IMR-90 (cell line): Measurements from ENCODE around the gene ZNF764. TPM values are rescaled to one million over a fixed set of nuclear protein-coding genes. Genes with fewer than 3 reads are reported as not detected.

ENCODE experiments used
- ATAC-seq: fragments of 200-7000 bp; cut with Tn5 transposase; 2 replicates; pipeline ENCODE4 v1.9.1; 2020; ENCODE audit warnings: low read depth, mild to moderate bottlenecking, moderate library complexity
- BruUV-seq: library from RNA; stranded (reverse); fragments of 400-500 nt; replicated peaks from 2 replicates; lab custom pipeline; 2021; lab: Mats Ljungman, UMichigan
- CTCF ChIA-PET: fragments of 300-600 bp; formaldehyde crosslinking; extraction: SDS; loops from one replicate; lab custom pipeline; 2021; ENCODE audit warnings: antibody characterized with exemption; lab: Yijun Ruan, JAX
- POLR2A ChIA-PET: fragments of 300-600 bp; sonication (Branson Sonifier 250); formaldehyde crosslinking; loops from one replicate; lab custom pipeline; 2022; ENCODE audit warnings: antibody characterized with exemption; ENCODE audit not compliant: unreplicated experiment; lab: Charles Lee
- DNase-seq: peaks from one replicate; pipeline ENCODE4 v3.0.0; 2013
- H2AFZ ChIP-seq: replicated peaks from 2 replicates; pipeline ENCODE3; 2013; ENCODE audit warnings: low read length, mild to moderate bottlenecking; ENCODE audit not compliant: poor library complexity
- H2AK5ac ChIP-seq: 2 replicates; pipeline ENCODE4 v1.6.1; 2013; ENCODE audit warnings: low read depth, low read length, inconsistent platforms
- H2AK9ac ChIP-seq: replicated peaks from 2 replicates; pipeline ENCODE3; 2013; ENCODE audit warnings: mild to moderate bottlenecking, low read depth, low read length, moderate library complexity; ENCODE audit not compliant: poor library complexity
- H2BK120ac ChIP-seq: 2 replicates; pipeline ENCODE4 v1.6.1; 2013; ENCODE audit warnings: low read depth, low read length, inconsistent platforms
- H2BK15ac ChIP-seq: 3 replicates; pipeline ENCODE4 v1.6.1; 2013; ENCODE audit warnings: low read depth, low read length, inconsistent platforms
- H2BK20ac ChIP-seq: 2 replicates; pipeline ENCODE4 v1.6.1; 2013; ENCODE audit warnings: low read depth, mild to moderate bottlenecking, inconsistent platforms, low read length, moderate library complexity
- H2BK5ac ChIP-seq: 2 replicates; pipeline ENCODE4 v1.6.1; 2013; ENCODE audit warnings: mild to moderate bottlenecking, low read depth, low read length, inconsistent platforms; ENCODE audit not compliant: poor library complexity, severe bottlenecking
- H3K14ac ChIP-seq: replicated peaks from 2 replicates; pipeline ENCODE4 v1.6.1; 2013; ENCODE audit warnings: low read depth, low read length, inconsistent platforms
- H3K18ac ChIP-seq: 2 replicates; pipeline ENCODE4 v1.6.1; 2013; ENCODE audit warnings: low read depth, low read length, control low read depth
- H3K23ac ChIP-seq: 2 replicates; pipeline ENCODE4 v1.6.1; 2013; ENCODE audit warnings: low read depth, low read length, inconsistent platforms
- H3K27ac ChIP-seq: 2 replicates; pipeline ENCODE4 v1.5.1; 2013; ENCODE audit warnings: mild to moderate bottlenecking, control low read depth, low read length; ENCODE audit not compliant: insufficient read depth
- H3K27me3 ChIP-seq: 2 replicates; pipeline ENCODE4 v1.6.1; 2013; ENCODE audit warnings: low read length; ENCODE audit not compliant: control insufficient read depth, insufficient read depth
- H3K36me3 ChIP-seq: 2 replicates; pipeline ENCODE4 v1.6.1; 2013; ENCODE audit warnings: low read length, mixed read lengths; ENCODE audit not compliant: control insufficient read depth, insufficient read depth
- H3K4ac ChIP-seq: 2 replicates; pipeline ENCODE4 v1.6.1; 2013; ENCODE audit warnings: low read depth, low read length, inconsistent platforms
- H3K4me1 ChIP-seq: 2 replicates; pipeline ENCODE4 v1.6.1; 2013; ENCODE audit warnings: low read length, mixed read lengths; ENCODE audit not compliant: control insufficient read depth, insufficient read depth
- H3K4me2 ChIP-seq: 2 replicates; pipeline ENCODE4 v1.6.1; 2013; ENCODE audit warnings: low read depth, mild to moderate bottlenecking, control low read depth, low read length, moderate library complexity
- H3K4me3 ChIP-seq: 2 replicates; pipeline ENCODE4 v1.5.1; 2013; ENCODE audit warnings: low read depth, mild to moderate bottlenecking, control low read depth, low read length, moderate library complexity; ENCODE audit not compliant: insufficient read depth
- H3K56ac ChIP-seq: 2 replicates; pipeline ENCODE4 v1.6.1; 2013; ENCODE audit warnings: low read length, inconsistent platforms; ENCODE audit not compliant: insufficient read depth; ENCODE audit errors: extremely low read depth
- H3K79me1 ChIP-seq, 2 experiments: 2 replicates each; pipeline ENCODE4 v1.6.1; 2013; ENCODE audit warnings: low read length in 2 of 2, inconsistent platforms in 1 of 2, low read depth in 1 of 2
- H3K9ac ChIP-seq: 2 replicates; pipeline ENCODE4 v1.6.1; 2013; ENCODE audit warnings: low read depth, low read length, control low read depth
- H3K9me1 ChIP-seq: 2 replicates; pipeline ENCODE4 v1.6.1; 2013; ENCODE audit warnings: low read length, inconsistent platforms; ENCODE audit not compliant: insufficient read depth
- H3K9me3 ChIP-seq: 2 replicates; pipeline ENCODE4 v1.6.1; 2013; ENCODE audit warnings: low read length; ENCODE audit not compliant: control insufficient read depth, insufficient read depth
- H4K20me1 ChIP-seq: 2 replicates; pipeline ENCODE4 v1.6.1; 2013; ENCODE audit warnings: low read length, inconsistent platforms; ENCODE audit not compliant: insufficient read depth
- H4K5ac ChIP-seq: 2 replicates; pipeline ENCODE4 v1.6.1; 2013; ENCODE audit warnings: mild to moderate bottlenecking, low read depth, low read length, control low read depth
- H4K8ac ChIP-seq, 2 experiments: 2 replicates each; pipeline ENCODE4 v1.6.1; 2013; ENCODE audit warnings: low read depth in 2 of 2, low read length in 2 of 2, control low read depth in 1 of 2, inconsistent platforms in 1 of 2
- H4K91ac ChIP-seq: 2 replicates; pipeline ENCODE4 v1.6.1; 2013; ENCODE audit warnings: low read depth, low read length, inconsistent platforms; ENCODE audit not compliant: insufficient read depth
- BHLHE40 ChIP-seq: fragments of 150-350 bp; IDR thresholded peaks from 2 replicates; pipeline ENCODE4 v1.6.1; 2016; ENCODE audit warnings: mild to moderate bottlenecking, low read depth, low read length
- CEBPB ChIP-seq: IDR thresholded peaks from 2 replicates; pipeline ENCODE4 v1.6.1; 2012; ENCODE audit warnings: low read depth, low read length, improper control_type of control experiment
- CHD1 ChIP-seq: IDR thresholded peaks from 2 replicates; pipeline ENCODE4 v1.6.1; 2012; ENCODE audit warnings: low read depth, low read length, improper control_type of control experiment
- CTCF ChIP-seq: conservative IDR thresholded peaks from 2 replicates; pipeline ENCODE4 v1.5.1; 2012; ENCODE audit warnings: mild to moderate bottlenecking, low read depth, low read length, improper control_type of control experiment
- ELK1 ChIP-seq: fragments of 150-350 bp; IDR thresholded peaks from 2 replicates; pipeline ENCODE4 v1.6.1; 2016; ENCODE audit warnings: low read depth, mild to moderate bottlenecking, low read length, moderate library complexity, borderline replicate concordance
- FOS ChIP-seq: fragments of 150-350 bp; IDR thresholded peaks from 2 replicates; pipeline ENCODE4 v1.6.1; 2016; ENCODE audit warnings: low read depth, low read length
- MAFK ChIP-seq: IDR thresholded peaks from 2 replicates; pipeline ENCODE4 v1.6.1; 2012; ENCODE audit warnings: low read depth, low read length, improper control_type of control experiment
- MAZ ChIP-seq: IDR thresholded peaks from 2 replicates; pipeline ENCODE4 v1.6.1; 2012; ENCODE audit warnings: low read depth, mild to moderate bottlenecking, low read length, improper control_type of control experiment, moderate library complexity, borderline replicate concordance
- MXI1 ChIP-seq: IDR thresholded peaks from 2 replicates; pipeline ENCODE4 v1.6.1; 2012; ENCODE audit warnings: low read depth, mild to moderate bottlenecking, low read length, moderate library complexity, borderline replicate concordance
- NFE2L2 ChIP-seq: fragments of 150-350 bp; IDR thresholded peaks from 2 replicates; pipeline ENCODE4 v1.6.1; 2016; ENCODE audit warnings: low read depth, mild to moderate bottlenecking, low read length
- POLR2A ChIP-seq: IDR thresholded peaks from 2 replicates; pipeline ENCODE4 v1.6.1; 2012; ENCODE audit warnings: mild to moderate bottlenecking, low read depth, low read length
- RAD21 ChIP-seq: IDR thresholded peaks from 2 replicates; pipeline ENCODE4 v1.6.1; 2012; ENCODE audit warnings: low read length, improper control_type of control experiment
- RCOR1 ChIP-seq: IDR thresholded peaks from 2 replicates; pipeline ENCODE4 v1.6.1; 2012; ENCODE audit warnings: mild to moderate bottlenecking, low read length, improper control_type of control experiment; ENCODE audit not compliant: insufficient replicate concordance
- RFX5 ChIP-seq: IDR thresholded peaks from 2 replicates; pipeline ENCODE4 v1.8.0; 2012; ENCODE audit warnings: low read depth, mild to moderate bottlenecking, low read length, moderate library complexity
- SMC3 ChIP-seq: fragments of 150-350 bp; IDR thresholded peaks from 2 replicates; pipeline ENCODE4 v1.6.1; 2016; ENCODE audit warnings: low read depth, mild to moderate bottlenecking, antibody characterized with exemption, low read length, moderate library complexity
- USF2 ChIP-seq: fragments of 150-350 bp; IDR thresholded peaks from 2 replicates; pipeline ENCODE4 v1.6.1; 2017; ENCODE audit warnings: mild to moderate bottlenecking, antibody characterized with exemption, low read length, low read depth
- WGBS, 2 experiments: methylation state at CpG; one replicate each; pipeline versions ENCODE4 v1.1.5 to v1.1.7; 2013; ENCODE audit warnings: missing lambda C conversion rate in 2 of 2; ENCODE audit not compliant: insufficient read length in 1 of 2; ENCODE audit errors: extremely low coverage in 2 of 2; 5-methylcytosine and 5-hydroxymethylcytosine counted together
- dilution Hi-C: fragments of 300-500 bp; cut with HindIII; formaldehyde crosslinking; loops from one replicate; pipeline ENCODE4 v1.14.3; 2018; ENCODE audit warnings: low sequenced_read_pairs; ENCODE audit not compliant: unreplicated experiment
- in situ Hi-C: fragments of 300-500 bp; cut with MboI; formaldehyde crosslinking; loops from 3 replicates; pipeline ENCODE4 v1.14.3; 2019; ENCODE audit warnings: low sequenced_read_pairs, inconsistent platforms, mixed read lengths
- intact Hi-C: fragments of 100-400 bp; cut with micrococcal nuclease; formaldehyde crosslinking; loops from 2 replicates; pipeline ENCODE4 v1.10.0; 2022
- polyA plus RNA-seq, 3 experiments: library from polyadenylated mRNA; depleted of rRNA; stranded (reverse); fragments of >200 nt; gene quantifications; 2 replicates each; pipeline ENCODE4 v1.2.3, GENCODE V29; 2012; ENCODE audit warnings: low replicate concordance in 1 of 3
- total RNA-seq: library from RNA; depleted of rRNA; stranded (reverse); fragments of >200 nt; gene quantifications from 2 replicates; pipeline ENCODE4 v1.2.3, GENCODE V29; 2012

ZNF764 gene
- total and polyA plus RNA-seq, 2 of the 4 experiments (the other 2 are of a cell fraction) = 2.2 to 4.6 TPM

- H2BK20ac ChIP-seq = no peak overlapping the region
- no peaks in the 10 kb centered on the region for H3K9me3 ChIP-seq
- no peaks in the 10 kb centered on the region for H3K36me3 ChIP-seq
- dilution Hi-C loops = no loop called here
- DNase-seq = no peak
- H3K56ac ChIP-seq = no peak overlapping the region
- no peak overlapping the region for H3K4me3 ChIP-seq
- ATAC-seq = no peak
- POLR2A ChIA-PET = no interaction called here
- H3K14ac ChIP-seq = no peak overlapping the region
- no peak overlapping the region for H4K5ac ChIP-seq
- H3K4ac ChIP-seq = no peak overlapping the region
- no peak overlapping the region for H2BK120ac ChIP-seq
- CTCF ChIA-PET = no interaction called here
- no peaks in the 10 kb centered on the region for H4K20me1 ChIP-seq
- H3K27me3 ChIP-seq = no peaks in the 10 kb centered on the region
- peaks cover 0 to 3% of the 10 kb centered on the region in 2 experiments; a peak in 1 of 4 replicates for H3K79me1 ChIP-seq
- no peak overlapping the region for H2BK5ac ChIP-seq
- no peak overlapping the region for H2BK15ac ChIP-seq
- no peak overlapping the region for H3K18ac ChIP-seq
- peaks cover 10% of the 10 kb centered on the region; the same call in 1 of the 2 replicates for H3K4me1 ChIP-seq
- H2AK9ac ChIP-seq = no peak overlapping the region
- in situ Hi-C loops = no loop called here
- no peak overlapping the region for H2AK5ac ChIP-seq
- BruUV-seq = no TSS peak
- intact Hi-C loops = no loop called here
- WGBS, 2 experiments = 60% methylated on average over 2 of the region's 5 CpGs; no CpG with 5 or more reads in 1 of the 2 experiments
- no peak overlapping the region for H2AFZ ChIP-seq
- H3K23ac ChIP-seq = no peak overlapping the region
- no peak for TF ChIP-seq FOS
- no peak for TF ChIP-seq CHD1
- TF ChIP-seq MXI1 = no peak
- TF ChIP-seq BHLHE40 = no peak
- no peak for TF ChIP-seq RCOR1
- TF ChIP-seq NFE2L2 = no peak
- no peak for TF ChIP-seq RFX5
- no peak for TF ChIP-seq CTCF
- no peak for TF ChIP-seq USF2
- no peak for TF ChIP-seq POLR2A
- no peak for TF ChIP-seq ELK1
- TF ChIP-seq MAZ = no peak
- TF ChIP-seq MAFK = no peak
- no peak for TF ChIP-seq CEBPB
- TF ChIP-seq SMC3 = no peak
- TF ChIP-seq RAD21 = no peak
- H4K91ac ChIP-seq = no peak overlapping the region
- H3K9me1 ChIP-seq = 0 out of 2 replicates have a peak, but pooled peaks cover 3% of the 10 kb centered on the region
- no peak overlapping the region for H3K4me2 ChIP-seq
- H4K8ac ChIP-seq = no peak overlapping the region
- no peak overlapping the region for H3K27ac ChIP-seq
- H3K9ac ChIP-seq = no peak overlapping the region
These were observed 15.1 kb downstream of the ZNF764 start for GRCh38 chr16:30543067-30543466.
